GM18499 (cell line): Measurements from ENCODE around the gene ASPHD1.
A peak's percentile ranks its signal among the peaks of the same experiment; 100 is the strongest.
"Not testable (repeated sequence)": the region's sequence is repeated elsewhere in the genome, so short reads cannot be mapped to it uniquely, and the experiment has no call there.

Source experiments
- ATAC-seq: cut with Tn5 transposase; IDR thresholded peaks from one replicate; pipeline ENCODE4 v1.9.1; 2021; ENCODE audit warnings: moderate number of reproducible peaks; ENCODE audit not compliant: insufficient read depth, unreplicated experiment

The ASPHD1 gene

GRCh38 chr16:29900102-29900887, at the start of gene ASPHD1:
Gene ASPHD1, plus strand, starts transcription at chr16:29900488. Its CDS starts 484 bp downstream, at chr16:29900972.
- no peak for ATAC-seq

GRCh38 chr16:29850998-29851397, 49.3 kb upstream of the ASPHD1 start:
- no peak for ATAC-seq

- no peak for ATAC-seq
These were observed 47.6 kb upstream of the ASPHD1 start for GRCh38 chr16:29852654-29853053.

GRCh38 chr16:29854520-29855100, 45.7 kb upstream of the ASPHD1 start:
- ATAC-seq = no peak

- ATAC-seq = no peak
These were observed 43.0 kb upstream of the ASPHD1 start for GRCh38 chr16:29857133-29857760.

- no peak for ATAC-seq
These were observed 42.0 kb upstream of the ASPHD1 start for GRCh38 chr16:29858149-29858849.

GRCh38 chr16:29858974-29859373, 41.3 kb upstream of the ASPHD1 start:
- ATAC-seq = no peak

GRCh38 chr16:29860218-29860617, 40.1 kb upstream of the ASPHD1 start:
- ATAC-seq = no peak

- ATAC-seq = no peak
These were observed 37.9 kb upstream of the ASPHD1 start for GRCh38 chr16:29862383-29862883.

GRCh38 chr16:29862884-29863668, 37.2 kb upstream of the ASPHD1 start, which contains the start of gene CDIPT:
Gene CDIPT, minus strand, starts transcription at chr16:29863226. Its CDS starts 369 bp downstream, at chr16:29862857.
- ATAC-seq = peak; percentile 82

- no peak for ATAC-seq
These were observed 36.7 kb upstream of the ASPHD1 start for GRCh38 chr16:29863669-29863984.

- no peak for ATAC-seq
These were observed 36.1 kb upstream of the ASPHD1 start for GRCh38 chr16:29864205-29864604.

GRCh38 chr16:29868396-29869009, 31.8 kb upstream of the ASPHD1 start:
- no peak for ATAC-seq

GRCh38 chr16:29869067-29869466, 31.2 kb upstream of the ASPHD1 start:
- ATAC-seq = not testable (repeated sequence)

GRCh38 chr16:29871822-29872546, 28.3 kb upstream of the ASPHD1 start:
- no peak for ATAC-seq

- ATAC-seq = no peak
These were observed 27.0 kb upstream of the ASPHD1 start for GRCh38 chr16:29873319-29873718.

- no peak for ATAC-seq
These were observed 25.1 kb upstream of the ASPHD1 start for GRCh38 chr16:29875206-29875605.

- no peak for ATAC-seq
These were observed 24.1 kb upstream of the ASPHD1 start for GRCh38 chr16:29876217-29876593.
